NCI-H345 (cell line): ENCODE results near the gene NOP14.
A peak's percentile ranks its signal among the peaks of the same experiment; 100 is the strongest.

ENCODE experiments used
- DNase-seq: peaks from one replicate; lab custom pipeline; 2025; lab: John Stamatoyannopoulos, UW

NOP14 gene

GRCh38 chr4:2914256-2915126 is 48.7 kb downstream of the NOP14 start:
- DNase-seq: no peak

GRCh38 chr4:2913168-2913567 is 50.0 kb downstream of the NOP14 start:
- no peak for DNase-seq

GRCh38 chr4:2911868-2912267 is 51.3 kb downstream of the NOP14 start:
- DNase-seq: no peak

- no peak for DNase-seq
These were observed 52.8 kb downstream of the NOP14 start for GRCh38 chr4:2910409-2910808.

- DNase-seq: no peak
These were observed 53.6 kb downstream of the NOP14 start for GRCh38 chr4:2909583-2909982.

- DNase-seq: no peak
These were observed 54.5 kb downstream of the NOP14 start for GRCh38 chr4:2908686-2909085.

GRCh38 chr4:2907706-2908293 is 55.4 kb downstream of the NOP14 start:
- peak; percentile 54 for DNase-seq

GRCh38 chr4:2907226-2907625 is 56.0 kb downstream of the NOP14 start:
- no peak for DNase-seq

- DNase-seq: no peak
These were observed 57.0 kb downstream of the NOP14 start for GRCh38 chr4:2906218-2906617.

- no peak for DNase-seq
These were observed 57.7 kb downstream of the NOP14 start for GRCh38 chr4:2905544-2905943.

GRCh38 chr4:2902126-2902525 is 61.1 kb downstream of the NOP14 start:
- no peak for DNase-seq

GRCh38 chr4:2901186-2901585 is 62.0 kb downstream of the NOP14 start:
- DNase-seq: no peak

- no peak for DNase-seq
These were observed 62.5 kb downstream of the NOP14 start for GRCh38 chr4:2900741-2901140.

- no peak for DNase-seq
These were observed 65.2 kb downstream of the NOP14 start for GRCh38 chr4:2898001-2898400.

GRCh38 chr4:2893772-2894171 is 69.4 kb downstream of the NOP14 start:
- no peak for DNase-seq

- DNase-seq: no peak
These were observed 71.9 kb downstream of the NOP14 start for GRCh38 chr4:2891294-2891693.

- no peak for DNase-seq
These were observed 74.3 kb downstream of the NOP14 start for GRCh38 chr4:2888886-2889285.
